ENCODE data around the gene CAV3. TPM values are rescaled to one million over a fixed set of nuclear protein-coding genes. Genes with fewer than 3 reads are reported as not detected.

The CAV3 gene
- total RNA-seq, 2 experiments from 2014 or later: not detected

Other genes starting within 250 kb of the CAV3 start
- 1 to 10 TPM; 3.0 to 4.3 TPM for gene LMCD1, start 232.0 kb upstream of the CAV3 start, total RNA-seq
- gene SSUH2, start 89.0 kb upstream of the CAV3 start, total RNA-seq: not detected
- under 1 TPM; 0.35 to 0.73 TPM for gene OXTR, start 35.8 kb downstream of the CAV3 start, total RNA-seq
- 10 to 100 TPM; 28.0 to 28.6 TPM for gene RAD18, start 229.7 kb downstream of the CAV3 start, total RNA-seq